Activated T-cell treated with anti-CD3 and anti-CD28 coated beads, Interleukin-2, amount 50 U/mL, for 4 hours (primary cell): ENCODE measurements around the gene TAF12. TPM values are rescaled to one million over a fixed set of nuclear protein-coding genes. Genes with fewer than 3 reads are reported as not detected.
"Not testable (repeated sequence)": the region's sequence is repeated elsewhere in the genome, so short reads cannot be mapped to it uniquely, and the experiment has no call there.

Experiments used
- ATAC-seq, 2 donors: fragments of 200-7000 bp; cut with Tn5 transposase; one replicate each; pipeline ENCODE4 v1.10.0; 2021
- DNase-seq: peaks from one replicate; pipeline ENCODE4 v3.0.0-alpha.2; 2020
- H3K27me3 Mint-ChIP-seq: one replicate; pipeline ENCODE4 v1.8.0; 2021; ENCODE audit warnings: low read depth, mixed read lengths
- H3K36me3 Mint-ChIP-seq: one replicate; pipeline ENCODE4 v1.8.0; 2022; ENCODE audit warnings: mixed read lengths; ENCODE audit not compliant: insufficient read depth
- H3K4me1 Mint-ChIP-seq: one replicate; pipeline ENCODE4 v1.8.0; 2021; ENCODE audit warnings: low read depth, mixed read lengths
- H3K4me3 Mint-ChIP-seq: one replicate; pipeline ENCODE4 v1.8.0; 2021; ENCODE audit warnings: mild to moderate bottlenecking, moderate library complexity, mixed read lengths
- H3K9me3 Mint-ChIP-seq: one replicate; pipeline ENCODE4 v1.8.0; 2021; ENCODE audit warnings: mixed read lengths
- total RNA-seq, 3 donors: library from RNA; stranded (reverse); gene quantifications; one replicate each; pipeline ENCODE4 v1.2.1, GENCODE V29; 2021

TAF12 gene
- total RNA-seq, 3 donors from 2014 or later: 34.4 to 38.9 (median 36.5) TPM

- H3K4me3 Mint-ChIP-seq, H3K4me1 Mint-ChIP-seq, DNase-seq, H3K9me3 Mint-ChIP-seq, ATAC-seq, H3K27me3 Mint-ChIP-seq, H3K36me3 Mint-ChIP-seq: not testable (repeated sequence)
Measured at GRCh38 chr1:28655448-28656311, 12.8 kb upstream of the TAF12 start.

GRCh38 chr1:28653870-28654269, 11.0 kb upstream of the TAF12 start:
- DNase-seq, H3K27me3 Mint-ChIP-seq, H3K4me1 Mint-ChIP-seq, ATAC-seq, H3K36me3 Mint-ChIP-seq, H3K9me3 Mint-ChIP-seq, H3K4me3 Mint-ChIP-seq: not testable (repeated sequence)

- not testable (repeated sequence) for H3K27me3 Mint-ChIP-seq, H3K36me3 Mint-ChIP-seq, H3K4me3 Mint-ChIP-seq, H3K4me1 Mint-ChIP-seq, DNase-seq, ATAC-seq, H3K9me3 Mint-ChIP-seq
Measured at GRCh38 chr1:28653063-28653462, 10.2 kb upstream of the TAF12 start.

GRCh38 chr1:28648474-28649198, 5.8 kb upstream of the TAF12 start, which contains the start of gene RNU11:
RNU11 (plus strand) TSS chr1:28648600.
- Mint-ChIP-seq H3K27me3 (no peaks in the 10 kb centered on the region), H3K9me3 (no peaks in the 10 kb centered on the region), H3K4me3 (peak within 1 kb of the TSS; percentile 88), H3K4me1 (peaks cover 21% of the 10 kb centered on the region), H3K36me3 (no peaks in the 10 kb centered on the region)
- ATAC-seq: peak; percentile 78 to 79
- peak; percentile 85 for DNase-seq

GRCh38 chr1:28648008-28648473, 5.2 kb upstream of the TAF12 start:
- DNase-seq (peak; percentile 82), ATAC-seq (peak; percentile 71 to 76)
- Mint-ChIP-seq H3K36me3 (peaks cover 2% of the 10 kb centered on the region), H3K4me3 (peak overlapping the region; percentile 88), H3K4me1 (peaks cover 21% of the 10 kb centered on the region), H3K27me3 (no peaks in the 10 kb centered on the region), H3K9me3 (no peaks in the 10 kb centered on the region)

GRCh38 chr1:28646040-28646439, 3.2 kb upstream of the TAF12 start:
- Mint-ChIP-seq H3K4me1 (peaks cover 36% of the 10 kb centered on the region), H3K36me3 (peaks cover 2% of the 10 kb centered on the region), H3K9me3 (no peaks in the 10 kb centered on the region), H3K27me3 (no peaks in the 10 kb centered on the region), H3K4me3 (no peak overlapping the region)
- ATAC-seq (no peak), DNase-seq (no peak)

GRCh38 chr1:28645406-28645805, 2.5 kb upstream of the TAF12 start:
- H3K36me3 Mint-ChIP-seq, H3K9me3 Mint-ChIP-seq, ATAC-seq, H3K4me3 Mint-ChIP-seq, H3K27me3 Mint-ChIP-seq, DNase-seq: not testable (repeated sequence)
- H3K4me1 Mint-ChIP-seq: peaks cover 42% of the 10 kb centered on the region

- DNase-seq: no peak
- Mint-ChIP-seq H3K9me3 (no peaks in the 10 kb centered on the region), H3K27me3 (no peaks in the 10 kb centered on the region), H3K4me3 (peak overlapping the region; percentile 98), H3K4me1 (peaks cover 46% of the 10 kb centered on the region), H3K36me3 (peaks cover 2% of the 10 kb centered on the region)
- ATAC-seq: no peak
Measured at GRCh38 chr1:28644494-28644893, 1.6 kb upstream of the TAF12 start.

GRCh38 chr1:28642056-28642846, 616 bp downstream of the TAF12 start:
- H3K9me3 Mint-ChIP-seq: no peaks in the 10 kb centered on the region
- H3K36me3 Mint-ChIP-seq: peaks cover 2% of the 10 kb centered on the region
- DNase-seq (no peak), ATAC-seq (peak; percentile 24 to 37)
- H3K27me3 Mint-ChIP-seq: no peaks in the 10 kb centered on the region
- peak overlapping the region; percentile 98 for H3K4me3 Mint-ChIP-seq
- peaks cover 38% of the 10 kb centered on the region for H3K4me1 Mint-ChIP-seq

- Mint-ChIP-seq H3K27me3 (no peaks in the 10 kb centered on the region), H3K4me3 (peak overlapping the region; percentile 98), H3K36me3 (peaks cover 2% of the 10 kb centered on the region), H3K4me1 (peaks cover 37% of the 10 kb centered on the region), H3K9me3 (no peaks in the 10 kb centered on the region)
- ATAC-seq (no peak), DNase-seq (peak; percentile 9)
Measured at GRCh38 chr1:28640766-28641165, 2.1 kb downstream of the TAF12 start.

GRCh38 chr1:28632560-28632959, 10.3 kb downstream of the TAF12 start:
- H3K36me3 Mint-ChIP-seq: peaks cover 3% of the 10 kb centered on the region
- no peaks in the 10 kb centered on the region for H3K27me3 Mint-ChIP-seq
- H3K9me3 Mint-ChIP-seq: no peaks in the 10 kb centered on the region
- DNase-seq: no peak
- no peak for ATAC-seq
- peaks cover 7% of the 10 kb centered on the region for H3K4me1 Mint-ChIP-seq
- H3K4me3 Mint-ChIP-seq: no peak overlapping the region

- H3K4me1 Mint-ChIP-seq: peaks cover 6% of the 10 kb centered on the region
- no peaks in the 10 kb centered on the region for H3K9me3 Mint-ChIP-seq
- no peaks in the 10 kb centered on the region for H3K27me3 Mint-ChIP-seq
- DNase-seq: no peak
- peaks cover 3% of the 10 kb centered on the region for H3K36me3 Mint-ChIP-seq
- no peak for ATAC-seq
- no peak overlapping the region for H3K4me3 Mint-ChIP-seq
Measured at GRCh38 chr1:28631713-28632112, 11.2 kb downstream of the TAF12 start.

- ATAC-seq (no peak), DNase-seq (no peak)
- Mint-ChIP-seq H3K27me3 (no peaks in the 10 kb centered on the region), H3K4me3 (no peak overlapping the region), H3K36me3 (peaks cover 24% of the 10 kb centered on the region), H3K4me1 (no peaks in the 10 kb centered on the region), H3K9me3 (no peaks in the 10 kb centered on the region)
Measured at GRCh38 chr1:28613175-28613574, 29.7 kb downstream of the TAF12 start.

- no peaks in the 10 kb centered on the region for H3K27me3 Mint-ChIP-seq
- no peaks in the 10 kb centered on the region for H3K9me3 Mint-ChIP-seq
- peaks cover 20% of the 10 kb centered on the region for H3K36me3 Mint-ChIP-seq
- DNase-seq (no peak), ATAC-seq (no peak)
- H3K4me1 Mint-ChIP-seq: no peaks in the 10 kb centered on the region
- no peak overlapping the region for H3K4me3 Mint-ChIP-seq
Measured at GRCh38 chr1:28606771-28607170, 36.1 kb downstream of the TAF12 start.
